Amygdala (tissue), 56 donors: ENCODE data around the gene ITGA1.
"Not testable (repeated sequence)": the region's sequence is repeated elsewhere in the genome, so short reads cannot be mapped to it uniquely, and the experiment has no call there.

Experiments
- DNase-seq, 56 donors: peaks; one replicate each; lab custom pipeline; 2025; lab: John Stamatoyannopoulos, UW

The ITGA1 gene

GRCh38 chr5:52787600-52788504 is at the start of gene ITGA1, which contains the start of gene PELO:
ITGA1 (plus strand) TSS chr5:52787916; CDS start chr5:52788354, 438 bp downstream.
PELO (plus strand) TSS chr5:52787916; CDS start chr5:52800395, 12,479 bp downstream.
- peak in 24 of 56 donors; percentile 2 to 60 (median 28) for DNase-seq

DNA sequence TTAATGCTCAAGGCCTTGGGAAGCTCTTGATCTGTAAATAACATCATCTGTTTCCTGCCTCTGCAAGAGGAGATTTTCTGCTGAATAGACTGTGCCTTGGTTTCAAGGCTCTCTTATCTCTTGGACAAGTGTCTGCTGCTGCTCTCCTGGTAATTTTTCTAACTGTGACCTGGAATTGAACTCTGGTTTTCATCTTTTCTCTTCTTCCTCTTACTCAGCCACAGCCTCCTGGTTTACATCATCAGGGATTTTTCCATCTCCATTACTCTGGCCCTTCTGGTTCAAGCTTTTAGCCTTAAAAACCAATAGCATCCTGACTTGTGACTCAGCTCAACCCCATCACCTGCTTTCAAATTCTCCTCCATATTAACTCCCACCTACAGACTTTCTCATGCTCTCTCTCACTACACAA is 49.6 kb upstream of the ITGA1 start:
- no peak for DNase-seq

- no peak for DNase-seq
Measured at GRCh38 chr5:52740007-52740406, 47.7 kb upstream of the ITGA1 start.

DNA sequence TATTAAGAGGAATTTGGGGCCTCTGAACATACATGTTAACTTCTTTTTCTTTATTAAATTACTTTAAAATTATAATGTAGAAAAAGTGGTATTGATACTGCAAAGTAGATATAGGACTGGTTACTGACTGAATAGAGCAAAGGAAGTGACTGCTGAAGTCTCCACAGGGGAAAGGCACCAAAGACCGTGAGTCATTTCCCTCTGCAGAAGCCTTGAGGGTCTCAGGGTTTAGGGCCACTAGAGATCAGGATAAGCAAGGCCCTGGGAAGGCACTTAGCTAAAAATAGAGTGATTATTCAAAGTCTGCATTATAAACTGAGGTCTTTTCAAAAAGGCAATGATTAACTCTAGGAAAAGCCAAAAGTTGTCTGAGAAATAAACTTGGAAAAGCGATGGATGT is 44.7 kb upstream of the ITGA1 start:
- no peak for DNase-seq

DNA sequence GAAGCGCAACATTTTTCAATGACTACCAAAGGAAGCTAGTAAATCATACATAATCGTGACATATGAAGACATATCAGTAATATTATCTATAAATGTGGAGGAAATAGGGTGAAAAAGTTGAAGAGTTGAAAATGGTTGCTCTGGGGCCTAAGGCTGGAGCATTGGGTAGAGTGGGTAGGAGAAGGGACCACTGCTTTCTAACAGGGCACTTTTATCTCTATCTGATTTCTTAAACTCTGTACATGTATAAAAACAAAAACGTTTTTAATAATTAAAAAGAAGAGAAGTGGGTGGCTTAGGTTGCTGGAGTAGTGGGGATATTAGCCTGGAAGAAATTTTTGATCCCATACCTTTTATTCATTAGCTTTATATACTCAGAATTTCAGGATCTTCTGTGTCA is 44.2 kb upstream of the ITGA1 start:
- DNase-seq, result no peak

DNA sequence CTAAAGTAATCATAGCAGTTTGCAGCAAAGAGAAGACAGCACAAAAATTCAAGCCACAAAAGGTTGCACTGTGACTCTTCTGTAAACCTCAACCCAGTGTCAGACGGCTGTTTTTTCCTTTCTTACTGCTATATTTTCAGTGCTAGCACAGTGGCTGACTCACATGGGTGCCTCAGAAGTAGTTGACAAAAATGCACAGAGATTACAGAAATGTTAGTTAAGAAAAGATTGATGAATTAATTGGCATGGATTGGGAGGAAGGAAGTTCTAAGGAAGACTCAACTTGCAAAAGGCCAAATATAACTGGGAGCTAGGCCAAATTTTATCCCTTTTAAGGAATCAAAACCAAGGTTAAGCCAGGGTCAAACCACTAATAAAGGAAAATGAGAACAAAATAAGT is 43.7 kb upstream of the ITGA1 start:
- DNase-seq, result no peak

DNA sequence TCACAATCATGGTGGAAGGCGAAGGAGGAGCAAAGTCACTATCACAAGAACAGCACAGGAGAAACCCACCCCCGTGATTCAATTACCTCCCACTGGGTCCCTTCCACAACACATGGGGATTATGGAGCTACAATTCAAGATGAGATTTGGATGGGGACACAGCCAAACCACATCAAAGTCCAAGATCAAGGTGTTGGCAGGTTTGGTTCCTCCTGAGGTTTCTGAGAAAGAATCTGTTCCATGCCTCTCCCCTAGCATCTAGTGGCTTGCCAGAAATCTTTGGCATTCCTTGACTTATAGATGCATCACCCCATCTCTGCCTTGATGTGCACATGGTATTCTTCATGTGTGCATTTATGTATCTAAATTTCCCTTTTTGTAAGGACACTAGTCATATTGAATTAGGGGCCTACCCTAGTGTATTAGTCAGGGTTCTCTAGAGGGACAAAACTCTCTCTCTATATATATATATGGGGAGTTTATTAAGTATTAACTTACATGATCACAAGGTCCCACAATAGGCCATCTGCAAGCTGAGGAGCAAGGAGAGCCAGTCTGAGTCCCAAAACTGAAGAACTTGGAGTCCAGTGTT is 42.8 kb upstream of the ITGA1 start:
- not testable (repeated sequence) for DNase-seq

GRCh38 chr5:52746539-52746938 is 41.2 kb upstream of the ITGA1 start:
- DNase-seq, result no peak

DNA sequence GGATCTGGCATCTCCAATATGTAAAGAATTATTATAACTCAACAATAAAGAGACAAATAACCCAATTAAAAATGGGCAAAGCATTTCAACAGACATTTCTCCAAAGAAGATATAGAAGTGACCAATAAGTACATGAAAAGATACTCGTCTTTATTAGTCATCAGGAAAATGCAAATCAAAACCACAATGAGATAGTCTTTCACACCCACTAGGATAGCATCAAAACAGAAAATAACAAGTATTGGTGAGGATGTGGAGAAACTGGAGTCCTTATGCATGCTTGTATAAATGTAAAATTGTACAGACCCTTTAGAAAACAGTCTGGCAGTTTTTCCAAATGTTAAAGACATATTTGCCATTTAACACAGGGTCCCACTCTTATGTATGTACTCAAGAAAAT is 39.1 kb upstream of the ITGA1 start:
- DNase-seq, result no peak

DNA sequence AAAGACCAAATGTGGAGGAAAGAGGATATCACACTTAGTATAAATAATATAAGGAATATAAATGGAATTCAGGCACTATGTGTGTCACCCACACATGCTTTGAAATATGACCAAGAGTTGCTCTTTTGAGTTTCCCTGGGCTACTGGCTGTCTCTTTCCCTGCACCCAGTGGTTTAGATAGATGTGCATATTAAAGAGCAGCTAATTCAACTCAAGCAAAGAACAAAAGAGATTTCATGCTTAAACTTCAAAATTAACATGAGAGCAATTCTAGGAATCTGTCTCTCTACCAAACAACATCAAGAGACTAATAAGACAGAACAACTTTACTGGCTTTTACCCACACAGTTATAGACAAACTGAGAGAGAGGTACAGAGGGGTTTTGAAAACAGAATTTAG is 38.0 kb upstream of the ITGA1 start:
- no peak for DNase-seq

GRCh38 chr5:52751137-52751536 is 36.6 kb upstream of the ITGA1 start:
- DNase-seq, result no peak

DNA sequence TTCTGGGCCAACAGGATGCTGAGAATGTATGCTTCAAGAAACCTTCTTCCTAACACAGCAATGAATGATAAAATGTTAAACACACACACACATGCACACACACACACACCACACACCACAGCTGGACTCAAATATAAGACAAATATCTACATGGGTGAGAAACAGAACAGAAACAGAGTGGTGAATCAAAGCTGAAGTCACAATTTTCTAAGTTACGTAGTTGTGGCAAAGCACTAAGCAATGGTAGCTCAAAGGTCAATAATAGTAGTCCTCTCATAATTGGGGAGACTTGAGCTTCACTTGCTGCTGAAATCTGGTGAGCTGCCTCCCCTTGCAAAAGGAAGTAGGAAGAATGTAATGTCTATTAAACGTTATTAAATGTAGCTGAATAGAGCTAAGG is 33.7 kb upstream of the ITGA1 start:
- no peak for DNase-seq

DNA sequence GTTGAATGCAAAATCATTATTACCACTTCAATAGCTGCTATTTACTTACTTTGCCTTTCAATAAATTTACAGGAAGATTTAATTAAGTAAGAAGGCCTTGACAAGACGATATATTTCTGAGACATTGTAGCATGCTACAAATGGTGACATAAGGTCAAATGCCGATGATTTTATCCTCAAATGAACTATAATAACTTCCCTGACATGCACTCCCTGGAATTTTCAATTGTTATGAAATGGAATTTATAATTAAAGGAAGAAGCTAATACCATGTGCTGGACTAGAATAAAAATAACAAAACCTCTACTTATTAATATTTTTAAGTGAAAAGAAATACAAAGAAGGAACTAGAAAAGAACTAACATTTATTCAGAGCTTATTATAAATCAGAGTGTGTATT is 30.2 kb upstream of the ITGA1 start:
- DNase-seq, result no peak

- DNase-seq, result no peak
Measured at GRCh38 chr5:52758014-52758413, 29.7 kb upstream of the ITGA1 start.

DNA sequence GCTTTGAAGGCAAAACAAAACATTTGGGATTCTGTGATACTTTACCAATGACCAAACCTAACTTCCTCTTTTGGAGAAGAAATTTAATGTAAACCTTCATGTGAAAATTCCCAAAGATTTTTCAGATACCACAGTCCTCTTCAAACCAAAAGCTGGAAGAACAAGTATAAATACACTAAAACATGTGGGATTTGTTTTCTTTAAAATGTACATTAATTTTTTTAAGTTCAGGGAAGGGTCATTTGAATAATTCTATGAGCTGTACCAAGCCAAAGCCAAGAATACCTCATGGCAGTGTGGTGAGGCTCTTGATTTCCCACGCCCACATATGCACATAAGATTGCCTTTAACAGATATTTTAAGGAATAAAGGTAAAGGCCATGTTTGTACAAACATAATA is 28.4 kb upstream of the ITGA1 start:
- DNase-seq, result no peak

DNA sequence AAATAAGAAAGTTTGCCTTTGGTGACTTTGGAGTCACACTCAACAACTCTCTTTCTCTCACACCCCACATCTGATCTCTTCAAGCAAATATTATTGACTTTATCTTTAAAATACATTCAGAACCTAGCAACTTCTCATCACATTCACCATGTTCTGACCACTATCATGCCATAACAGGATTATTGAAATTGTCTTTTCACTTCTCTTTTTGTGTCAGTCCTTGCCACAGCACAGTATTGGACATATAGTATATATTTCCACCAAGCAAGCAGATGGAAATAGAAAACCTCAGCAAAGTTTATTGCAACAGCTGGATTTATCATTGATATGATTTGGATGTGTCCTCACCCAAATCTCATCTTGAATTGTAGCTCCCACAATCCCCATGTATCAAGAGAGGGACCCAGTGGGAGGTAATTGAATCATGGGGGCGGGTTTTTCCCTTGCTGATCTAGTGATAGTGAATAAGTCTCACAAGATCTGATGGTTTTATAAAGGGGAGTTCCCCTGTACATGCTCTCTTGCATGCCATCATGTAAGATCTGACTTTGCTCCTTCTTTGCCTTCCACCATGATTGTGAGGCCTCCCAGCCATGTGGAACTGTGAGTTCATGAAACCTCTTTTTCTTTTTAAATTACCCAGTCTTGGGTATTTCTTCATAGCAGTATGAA is 26.9 kb upstream of the ITGA1 start:
- no peak for DNase-seq

DNA sequence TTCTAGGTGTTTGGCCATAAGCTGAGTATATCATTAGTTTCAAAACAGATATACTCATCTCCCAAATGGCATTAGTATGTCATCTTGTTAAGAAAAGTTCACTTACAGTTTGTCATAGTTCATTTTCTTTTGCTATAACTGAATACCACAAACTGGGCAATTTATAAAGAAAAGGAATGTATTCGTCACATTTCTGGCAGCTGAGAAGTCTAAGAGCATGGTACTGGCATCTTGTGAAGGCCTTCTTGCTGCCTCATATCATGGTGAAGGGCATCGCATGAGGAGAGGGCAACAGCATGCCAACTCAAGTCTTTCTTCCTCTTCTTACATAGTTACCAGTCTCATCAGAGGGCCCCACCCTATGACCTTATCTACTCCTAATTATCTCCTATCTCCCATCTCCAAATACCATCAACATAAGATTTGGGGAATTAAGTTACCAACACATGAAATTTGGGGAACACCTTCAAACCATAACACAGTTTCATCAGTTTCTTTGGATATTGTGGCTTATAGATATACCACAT is 20.4 kb upstream of the ITGA1 start:
- no peak for DNase-seq

DNA sequence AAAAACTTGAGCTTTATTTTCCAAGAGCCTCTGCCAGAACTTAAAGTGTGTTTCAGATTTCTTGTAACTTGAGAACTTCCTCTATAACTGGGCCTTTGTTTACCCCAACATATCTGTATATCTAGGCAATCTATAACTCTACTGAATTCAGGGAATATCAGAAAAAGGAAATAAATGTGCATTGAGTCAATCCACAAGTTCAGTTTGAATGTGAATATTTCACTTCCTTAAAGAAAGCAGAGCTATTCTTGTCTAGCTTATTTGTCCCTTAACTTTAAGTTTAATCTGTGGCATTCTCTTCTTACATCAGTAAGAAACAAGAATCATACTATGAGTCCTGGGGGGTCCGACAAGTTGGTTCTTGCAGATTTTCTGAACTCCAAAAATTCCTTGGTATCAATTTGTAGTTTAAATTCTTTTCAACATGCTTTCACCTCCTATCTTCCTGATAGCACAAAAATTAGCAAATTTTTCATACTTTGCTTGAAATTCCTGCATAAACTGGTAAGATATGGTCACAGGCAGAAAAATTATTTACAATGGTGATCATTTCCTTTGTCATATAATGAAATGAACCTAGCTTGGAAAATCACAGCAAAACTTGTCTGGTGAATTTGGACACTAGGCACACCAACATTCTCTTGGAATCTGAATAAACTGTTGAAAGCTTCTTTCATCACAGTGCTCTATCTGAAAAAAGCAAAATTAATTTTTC is 19.8 kb upstream of the ITGA1 start:
- no peak for DNase-seq

- no peak for DNase-seq
Measured at GRCh38 chr5:52769061-52769460, 18.7 kb upstream of the ITGA1 start.

DNA sequence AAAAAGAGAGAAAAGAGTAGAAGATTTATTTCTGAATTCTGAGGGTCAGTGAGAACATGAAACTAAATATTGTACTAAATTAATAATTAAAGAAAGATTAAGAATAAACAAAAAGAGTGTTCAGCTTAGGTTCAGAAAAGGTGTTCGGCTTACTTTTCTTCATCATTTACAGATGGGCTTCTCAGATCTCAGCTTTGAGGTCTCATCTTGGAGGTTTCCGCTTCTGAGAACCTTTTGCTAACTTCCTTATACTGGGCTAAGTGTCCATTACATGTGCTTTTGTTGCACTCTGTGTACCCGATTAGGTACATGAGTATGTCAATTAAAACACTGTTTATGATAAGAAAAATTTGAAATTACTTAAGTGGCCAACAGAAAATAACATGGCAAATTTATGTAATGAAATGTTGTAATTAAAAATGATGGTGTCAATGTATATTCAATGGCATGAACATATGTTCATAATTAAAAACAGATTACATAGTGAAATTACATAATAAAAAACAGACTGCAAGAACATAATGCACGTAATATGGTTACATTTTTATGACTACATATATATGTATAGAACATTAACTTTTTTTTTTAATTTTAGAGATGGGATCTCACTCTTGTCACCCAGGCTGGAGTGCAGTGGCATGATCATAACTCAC is 17.3 kb upstream of the ITGA1 start:
- DNase-seq, result no peak
